DOHH2 (cell line): ENCODE results near the gene HSF5.

Experiments used
- CTCF ChIP-seq: fragments of 200-600 bp; sonication (generic); IDR thresholded peaks from one replicate; pipeline ENCODE4 v1.5.1; 2014; ENCODE audit warnings: antibody characterized with exemption, mild to moderate bottlenecking, low read depth, low read length; ENCODE audit not compliant: poor library complexity, severe bottlenecking
- EZH2phosphoT487 ChIP-seq: fragments of 200-600 bp; sonication (generic); IDR thresholded peaks from 2 replicates; pipeline ENCODE4 v1.6.1; 2017; ENCODE audit warnings: borderline replicate concordance, mild to moderate bottlenecking, antibody characterized with exemption, low read length, moderate library complexity, mixed read lengths

GRCh38 chr17:58487589-58488427 lies at the start of gene HSF5:
- no peak for TF ChIP-seq CTCF
- TF ChIP-seq EZH2phosphoT487, result no peak
